ENCODE results near the gene CLIC5.
A peak's percentile ranks its signal among the peaks of the same experiment; 100 is the strongest.

The CLIC5 gene

DNA sequence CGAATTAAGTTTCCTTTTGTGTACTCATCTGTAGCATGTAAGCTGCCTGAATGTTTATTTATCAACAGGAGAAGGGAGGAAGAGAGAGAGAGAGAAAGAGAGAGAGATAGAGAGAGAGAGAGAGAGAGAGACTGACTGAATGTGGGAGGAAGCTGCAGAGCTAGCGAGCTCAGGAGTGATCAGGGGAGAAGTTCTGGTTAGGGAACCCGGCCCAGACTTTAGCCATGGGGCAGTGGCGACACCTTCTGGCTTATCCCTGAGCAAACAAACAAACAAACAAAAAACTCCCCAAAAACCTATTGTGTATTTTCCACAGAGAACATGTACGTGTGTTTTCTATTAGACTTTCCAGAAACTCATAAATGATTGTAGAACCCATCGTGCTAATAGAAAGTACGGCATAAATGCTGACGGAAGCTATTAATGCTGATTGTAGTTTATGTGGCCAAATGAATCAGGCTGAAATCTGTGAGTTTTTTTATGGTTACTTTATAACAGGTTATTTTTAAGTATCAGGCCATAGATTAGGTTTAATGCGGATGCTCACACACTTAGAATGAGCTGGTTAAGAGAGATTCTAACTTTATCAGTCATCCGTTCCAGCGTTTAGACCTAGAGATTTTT lies 92.8 kb downstream of the CLIC5 start:
- peak; percentile 77 for DNase-seq

DNA sequence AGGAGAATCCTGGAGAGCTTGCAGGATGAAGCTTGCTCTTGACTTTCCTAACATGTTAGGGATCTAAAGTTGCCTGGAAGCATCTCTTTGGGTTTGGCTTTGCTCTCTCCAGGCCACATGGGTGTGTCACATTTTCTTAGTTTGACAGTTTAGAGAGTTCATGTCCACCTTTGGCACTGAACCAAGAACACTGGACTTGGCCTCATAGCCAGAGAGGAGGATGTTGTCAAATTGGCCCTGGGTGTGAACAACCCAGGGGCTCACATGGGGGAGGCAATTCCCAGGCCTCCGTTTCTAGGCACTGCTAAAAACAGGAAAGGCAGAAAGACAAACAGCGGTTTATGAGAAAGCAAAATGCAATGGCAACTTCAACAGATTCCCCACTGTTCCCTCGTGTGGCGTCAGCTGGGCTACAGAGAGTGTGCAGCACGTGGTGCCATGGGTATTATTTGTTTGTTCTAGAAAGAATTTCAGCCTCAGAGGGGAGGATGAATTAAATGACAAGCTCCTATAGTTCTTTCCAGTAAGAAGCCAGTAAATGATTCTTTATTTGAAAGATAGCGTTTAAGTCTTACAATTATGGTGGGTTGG lies 93.9 kb downstream of the CLIC5 start:
- no peak for DNase-seq

DNA sequence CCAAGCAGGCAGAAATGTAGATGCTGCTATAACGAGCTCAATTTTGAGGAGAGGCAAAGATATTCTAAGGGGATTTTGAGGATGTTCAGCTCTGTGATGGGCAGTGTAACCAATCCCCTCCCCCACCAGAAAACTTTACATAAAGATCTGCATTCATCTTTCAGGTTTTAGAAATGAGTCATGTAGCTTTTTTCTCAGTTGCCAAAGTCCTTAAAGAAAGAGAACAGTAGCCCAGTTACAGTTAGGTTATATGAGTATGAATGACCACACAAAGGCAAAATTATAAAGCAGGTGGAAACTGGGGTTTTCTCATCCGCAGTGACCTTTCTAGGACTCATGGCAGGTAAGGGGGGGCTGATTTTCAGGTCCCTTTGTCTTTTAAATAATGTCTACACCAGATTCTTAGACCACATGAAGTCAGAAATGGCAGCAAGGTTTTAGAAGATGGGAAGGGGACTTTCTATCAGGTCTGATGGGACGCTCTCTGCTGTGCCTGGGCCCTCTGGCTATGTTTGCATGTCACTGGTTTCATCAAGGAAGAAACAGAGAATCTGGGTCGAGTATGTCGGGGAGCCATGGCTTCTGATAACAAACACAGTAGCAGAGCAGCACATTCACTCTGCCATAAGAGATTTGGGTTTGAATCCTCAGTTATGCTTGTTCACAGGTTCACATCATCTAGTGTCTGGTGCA lies 94.7 kb downstream of the CLIC5 start:
- no peak for DNase-seq

DNA sequence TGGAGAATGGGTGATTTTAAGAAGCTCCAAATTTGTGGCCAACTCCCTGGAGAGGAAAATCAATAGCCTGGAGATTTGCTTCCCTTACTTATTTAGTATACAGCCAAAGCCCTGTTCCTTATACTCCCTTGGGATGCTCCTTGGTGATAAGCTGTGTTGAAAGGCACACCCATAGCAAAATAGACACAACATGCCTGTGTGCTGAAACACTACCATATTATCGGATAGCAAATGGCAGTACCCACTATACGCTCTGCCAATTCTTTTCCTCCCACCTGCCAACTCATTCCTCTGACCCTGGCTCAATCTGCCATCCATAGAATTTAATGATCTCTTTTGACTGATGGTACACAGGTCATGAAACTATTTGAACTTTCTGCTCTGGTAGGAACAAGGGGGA lies 98.2 kb downstream of the CLIC5 start:
- no peak for DNase-seq

DNA sequence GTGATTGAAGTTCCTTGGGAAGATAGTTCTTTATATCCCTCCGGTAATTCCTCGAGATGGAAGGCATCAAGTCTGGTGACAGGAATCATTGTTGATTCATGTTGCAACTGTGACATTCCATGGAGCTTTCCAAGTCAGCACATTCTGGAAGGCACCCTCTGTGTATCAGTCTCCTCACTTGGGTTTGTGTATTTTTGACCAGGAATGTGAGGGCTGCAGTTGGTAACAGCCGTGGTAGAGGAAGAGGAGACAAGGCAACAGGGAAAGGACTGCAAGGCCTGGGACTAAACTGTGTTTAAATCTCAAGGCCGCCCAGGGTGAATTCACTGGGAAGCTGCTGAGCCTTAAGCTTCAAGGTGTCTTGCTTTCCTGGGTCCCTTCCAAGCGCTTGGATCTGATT lies 99.0 kb downstream of the CLIC5 start:
- DNase-seq, result no peak

DNA sequence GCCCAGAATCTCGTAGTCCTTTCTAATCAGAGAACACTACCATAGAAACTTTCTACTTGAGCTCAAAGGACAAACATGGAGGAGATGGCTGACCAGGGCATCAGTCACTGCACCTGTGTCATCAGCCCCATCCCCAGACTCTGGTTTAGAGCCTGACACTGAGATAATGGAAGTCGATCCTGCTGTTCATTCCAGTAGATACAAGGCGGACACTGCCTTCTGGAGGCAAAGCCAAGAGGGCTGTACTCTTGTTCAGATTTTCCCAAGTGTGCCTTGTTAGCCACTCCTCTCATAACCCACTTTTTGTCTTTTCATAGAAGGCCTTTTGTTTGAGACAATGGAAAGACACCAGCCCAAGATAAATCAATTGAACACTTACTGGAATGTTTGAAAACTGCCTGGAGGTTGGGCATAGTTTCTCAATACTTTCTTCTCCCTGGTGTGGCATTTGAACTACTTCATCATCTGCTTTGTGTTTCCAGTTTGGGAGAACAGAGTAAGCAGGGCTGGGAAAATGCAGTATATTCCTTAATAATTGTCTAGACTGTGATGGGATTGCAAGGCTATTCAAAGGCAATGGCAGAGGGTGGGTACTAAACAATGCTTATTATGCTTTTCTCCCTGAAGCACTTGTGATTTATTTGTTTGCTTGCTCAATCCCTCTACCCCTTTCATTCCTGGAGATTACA lies 99.7 kb downstream of the CLIC5 start:
- DNase-seq, result no peak

DNA sequence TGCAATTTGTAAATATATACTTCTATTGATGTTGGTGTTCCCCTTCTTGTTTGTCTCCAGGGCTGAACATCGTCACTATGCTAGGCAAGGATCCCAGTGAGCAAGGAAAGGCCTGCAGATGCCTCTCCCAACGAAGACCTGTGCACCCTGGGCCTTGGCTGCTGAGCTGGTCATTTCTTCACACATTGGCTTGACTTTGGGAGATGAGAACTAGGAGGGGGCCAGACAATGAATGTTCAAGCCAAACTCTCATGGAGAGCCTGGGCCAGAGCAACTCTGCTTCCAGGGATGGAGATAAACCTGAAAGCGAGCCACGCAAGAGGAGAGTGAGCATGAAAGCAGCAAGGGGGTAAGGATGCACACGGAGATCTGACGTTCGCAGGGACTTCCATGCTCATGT lies 104.0 kb downstream of the CLIC5 start:
- DNase-seq, result no peak

DNA sequence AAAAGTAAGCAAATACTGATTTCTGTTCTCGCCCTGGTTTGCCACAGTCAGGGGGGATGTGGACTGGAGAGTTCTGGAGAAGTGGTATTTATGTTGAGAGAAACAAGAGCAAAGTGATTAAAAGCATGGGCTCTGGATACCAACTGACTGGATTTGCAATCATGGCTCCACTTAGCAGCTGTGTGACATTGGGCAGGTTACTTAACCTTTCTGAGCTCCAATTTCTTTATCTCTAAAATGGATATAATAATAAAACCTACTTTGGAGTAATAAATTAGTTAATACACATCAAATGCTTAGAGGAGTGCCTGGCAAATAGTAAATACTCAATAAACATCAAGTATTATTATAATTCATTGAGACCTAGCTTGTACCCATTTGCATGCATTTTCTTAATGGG lies 111.7 kb downstream of the CLIC5 start:
- DNase-seq, result no peak

DNA sequence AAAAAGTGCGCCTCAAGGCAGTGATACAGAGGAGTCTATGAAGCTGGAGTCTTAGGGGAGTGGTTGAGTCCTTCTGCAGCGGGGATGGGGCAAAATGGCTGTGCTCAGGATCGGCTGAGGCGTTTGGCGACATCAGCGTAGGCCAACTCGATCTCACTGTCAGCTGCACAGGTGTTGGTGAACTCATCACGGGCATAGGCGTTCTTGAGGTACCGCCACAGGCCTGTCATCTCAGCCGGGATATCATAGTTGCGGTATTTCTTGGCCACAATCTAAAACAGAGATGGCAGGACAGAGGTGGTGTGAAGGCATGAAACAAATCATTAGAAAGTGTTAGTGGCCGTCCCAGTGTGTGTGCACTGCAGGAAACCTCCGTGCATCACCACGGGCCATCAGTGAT lies 112.7 kb downstream of the CLIC5 start:
- DNase-seq, result no peak

DNA sequence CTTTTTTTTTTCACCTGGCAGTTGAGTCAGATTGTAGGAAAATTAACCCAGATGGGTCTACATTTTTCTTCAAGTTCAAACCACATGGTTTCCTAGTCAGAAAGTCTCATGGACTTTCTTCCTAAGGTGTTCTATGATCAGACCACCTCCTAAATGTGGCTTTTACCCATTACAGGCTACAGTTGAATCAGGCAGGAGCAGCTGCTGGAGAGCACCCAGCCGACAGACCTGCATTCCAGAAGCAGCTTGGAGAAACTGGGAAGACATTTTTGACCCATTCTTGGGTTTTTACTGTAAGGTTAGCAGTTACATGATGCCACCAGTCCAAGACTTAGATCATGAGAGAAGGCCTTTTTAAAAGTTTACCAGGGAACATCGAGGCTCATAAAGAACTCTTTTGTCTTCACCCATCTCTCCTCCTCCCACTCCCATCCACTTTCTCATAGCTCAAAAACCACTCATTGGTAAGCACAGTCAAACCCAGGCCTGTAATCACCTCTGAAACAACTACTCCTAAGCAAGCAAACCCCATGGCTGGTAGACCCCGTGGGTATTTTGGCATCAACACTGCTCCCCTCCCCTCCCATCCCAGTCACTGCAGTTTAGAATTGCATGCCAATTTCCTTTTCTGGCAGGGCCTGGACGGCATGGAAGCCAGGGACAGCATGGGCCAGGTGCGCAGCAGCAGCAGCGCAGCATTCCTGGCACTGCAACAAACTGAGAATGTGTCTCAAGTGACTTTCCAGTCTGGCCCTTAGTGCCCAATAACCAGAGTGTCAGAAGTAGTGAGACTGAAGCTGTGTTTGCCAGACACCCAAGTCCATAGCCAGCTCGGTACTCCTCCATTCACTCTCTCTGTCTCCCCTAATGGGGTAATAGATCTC lies 113.7 kb downstream of the CLIC5 start:
- no peak for DNase-seq

DNA sequence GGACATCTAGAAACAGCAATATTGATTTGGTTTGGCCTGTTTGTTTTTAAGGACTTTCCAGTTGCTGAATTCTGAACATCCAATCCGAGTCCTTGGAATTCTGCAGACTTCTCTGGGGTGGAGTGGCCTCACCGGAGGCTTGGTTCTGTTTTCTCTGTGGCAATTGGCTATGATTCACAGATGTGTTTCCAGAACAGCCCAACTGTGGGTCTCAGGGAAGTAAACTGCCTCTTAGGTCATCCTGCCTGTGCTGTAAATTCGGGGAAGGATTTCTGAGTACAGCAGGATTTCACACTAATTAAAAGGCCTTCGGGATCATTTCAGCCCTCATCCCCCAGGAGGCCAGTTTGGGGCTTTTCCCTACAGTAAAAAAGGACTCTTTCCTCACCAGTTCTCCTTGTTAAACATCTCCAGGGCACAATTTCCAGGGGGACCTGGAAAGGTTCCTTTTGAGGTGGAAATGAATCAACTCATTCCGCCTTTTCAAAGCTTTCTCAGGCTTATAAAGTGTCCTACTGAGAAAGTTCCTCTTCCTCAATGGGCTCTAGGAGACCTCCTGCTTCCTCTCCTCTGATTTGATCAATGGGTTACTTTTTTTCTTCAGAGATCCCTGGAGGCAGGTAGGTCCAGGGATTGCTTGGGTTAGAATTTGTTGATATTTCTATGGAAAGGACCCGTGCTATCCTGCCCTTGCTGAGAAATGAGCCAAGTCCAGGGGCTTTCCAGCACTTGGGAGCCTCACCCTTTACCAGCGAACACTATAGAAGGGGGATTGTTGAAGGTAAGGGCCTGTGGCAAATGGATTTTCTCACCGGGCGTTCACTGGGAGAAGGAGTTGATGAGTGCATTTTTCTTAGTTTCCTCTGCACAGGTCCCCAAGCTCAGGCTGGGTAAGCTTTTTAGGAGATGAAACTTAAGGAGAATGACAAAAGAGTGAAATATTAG lies 114.6 kb downstream of the CLIC5 start:
- no peak for DNase-seq

DNA sequence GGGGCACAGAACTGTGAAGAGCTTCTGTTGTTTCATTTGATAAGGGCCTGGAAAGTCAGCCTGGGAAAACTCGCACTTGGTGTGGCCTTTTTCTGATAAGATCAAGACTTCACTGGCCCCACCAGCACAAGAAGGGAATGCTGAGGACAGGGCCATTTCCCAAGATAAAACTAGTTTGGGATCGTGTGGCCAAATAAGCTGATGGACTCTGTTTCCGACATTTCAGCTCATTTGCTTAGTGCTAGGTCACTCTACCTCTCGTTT lies 116.0 kb downstream of the CLIC5 start:
- DNase-seq, result no peak

DNA sequence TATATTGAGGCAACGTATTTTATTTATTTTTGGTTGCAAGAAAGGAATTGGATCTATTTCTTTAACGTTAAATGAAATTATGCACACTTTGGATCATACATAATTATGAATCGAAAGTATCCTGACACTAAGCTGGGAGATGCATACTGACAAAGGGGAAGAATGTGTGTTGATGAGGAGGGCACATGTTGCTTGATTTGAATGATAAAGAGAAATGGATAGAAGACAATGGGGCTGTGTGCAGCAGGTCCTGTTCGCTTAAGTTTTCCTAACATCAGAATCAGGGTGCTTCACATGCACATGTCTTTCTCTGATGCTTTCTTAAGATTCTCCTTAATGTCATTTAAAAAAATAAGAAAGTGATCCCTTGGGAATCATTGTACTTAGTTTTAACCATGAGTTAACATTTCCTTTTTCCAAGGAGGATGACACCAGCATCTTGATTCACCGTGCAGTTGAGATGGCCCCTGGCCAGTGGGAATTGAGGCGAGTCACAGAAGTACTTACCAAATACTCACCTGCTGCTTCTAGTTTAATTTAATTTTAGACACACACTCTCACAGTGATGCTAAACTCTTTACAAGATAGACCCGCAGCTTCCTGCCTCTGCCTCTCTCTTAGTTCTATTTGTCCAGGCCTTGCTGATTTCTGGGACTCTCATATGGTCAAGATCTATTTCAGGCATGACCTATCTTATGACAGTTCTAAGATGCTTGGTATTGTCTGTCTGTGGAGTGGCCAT lies 116.5 kb downstream of the CLIC5 start:
- no peak for DNase-seq

DNA sequence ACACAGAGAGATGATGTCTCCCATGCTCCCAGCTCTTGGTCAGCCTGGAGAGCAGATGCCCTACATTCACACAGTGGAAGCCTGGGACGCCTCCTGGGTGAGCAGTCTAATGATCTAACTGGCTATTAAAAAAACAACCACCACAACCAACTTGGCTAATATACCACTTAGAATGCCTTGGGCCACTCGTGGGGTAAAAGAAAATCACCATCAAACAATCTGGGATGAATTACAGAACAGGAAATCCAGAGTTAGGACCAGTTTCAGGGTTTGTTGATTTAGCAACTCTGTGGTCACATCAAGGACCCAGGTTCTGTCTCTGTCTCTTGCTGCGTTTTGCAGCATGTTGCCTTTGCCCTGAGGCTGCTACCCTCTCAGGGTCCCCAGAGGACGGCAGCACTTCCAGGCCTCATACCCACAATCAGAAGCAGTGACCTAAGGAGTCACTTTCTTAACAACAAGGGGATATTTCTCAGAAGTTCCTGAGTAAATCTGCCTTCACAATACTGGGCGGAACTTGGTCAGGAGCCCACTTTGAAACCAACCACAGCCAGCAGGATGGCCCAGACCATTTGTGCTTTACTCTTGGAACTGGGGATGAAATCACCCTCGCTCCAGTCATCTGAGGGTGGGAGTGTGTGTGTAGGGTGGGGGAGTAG lies 118.7 kb downstream of the CLIC5 start:
- DNase-seq, result no peak

DNA sequence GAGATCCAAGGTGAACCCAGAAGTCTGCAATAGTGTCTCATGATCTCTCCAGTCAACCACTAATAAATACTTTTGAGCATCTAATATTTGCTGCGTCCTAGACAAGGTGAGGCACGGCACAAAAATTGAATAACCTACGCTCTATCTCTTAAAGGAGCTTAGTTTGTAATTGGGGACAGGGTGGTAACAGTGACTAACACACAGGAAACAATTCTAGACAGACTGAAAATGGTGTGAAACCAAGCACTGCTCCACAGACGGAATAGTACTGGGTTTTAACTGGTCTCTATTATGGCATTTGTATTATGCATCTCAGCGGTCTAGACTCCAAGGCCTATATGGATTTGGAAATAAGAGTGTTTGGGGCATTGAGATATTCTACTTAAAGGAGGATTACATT lies 120.1 kb downstream of the CLIC5 start:
- DNase-seq, result no peak

DNA sequence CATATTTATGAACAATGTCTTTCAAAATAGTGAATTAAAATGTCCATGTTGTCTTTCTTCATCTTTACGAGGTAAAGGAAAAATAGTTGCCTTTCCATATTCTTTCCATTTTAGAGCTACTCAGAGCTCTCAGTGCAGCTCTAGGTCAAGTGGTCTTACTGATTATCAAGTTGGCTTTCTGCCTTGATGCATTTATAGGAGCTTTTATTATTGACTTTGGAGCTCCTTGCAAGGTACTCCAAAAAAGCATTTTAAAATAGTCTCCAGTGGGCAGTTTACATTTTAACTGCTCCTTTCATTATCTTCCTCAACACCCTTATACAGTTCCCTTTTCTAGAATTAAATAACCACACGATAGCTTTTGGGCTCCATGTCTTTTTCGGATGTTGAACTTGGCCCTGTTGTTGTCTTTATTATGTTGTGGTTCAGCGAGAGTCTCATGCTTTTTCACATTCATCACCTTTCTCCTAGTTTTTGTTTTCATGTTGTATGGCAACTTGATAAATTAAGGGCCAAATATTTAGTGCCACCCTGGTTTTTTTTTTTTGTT lies 122.9 kb downstream of the CLIC5 start:
- DNase-seq, result no peak

DNA sequence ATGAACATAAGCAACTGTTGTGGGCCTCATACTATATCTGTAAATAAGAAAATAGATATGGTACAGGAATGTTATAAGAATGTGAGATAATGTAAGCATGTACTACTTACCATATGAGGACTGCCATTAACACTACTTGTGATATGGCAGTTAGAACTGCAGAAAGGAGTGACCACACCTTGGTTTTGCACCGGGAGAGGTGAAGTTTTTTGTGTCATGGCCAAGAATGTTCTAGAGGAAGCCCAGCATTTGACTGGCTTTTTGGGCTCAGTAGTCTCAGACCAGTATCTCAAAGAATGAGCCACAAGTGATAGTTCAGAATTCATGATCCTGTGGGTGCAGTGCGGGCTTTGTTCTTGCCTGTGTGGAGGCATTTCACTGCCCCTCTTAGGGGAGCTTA lies 123.5 kb downstream of the CLIC5 start:
- no peak for DNase-seq

DNA sequence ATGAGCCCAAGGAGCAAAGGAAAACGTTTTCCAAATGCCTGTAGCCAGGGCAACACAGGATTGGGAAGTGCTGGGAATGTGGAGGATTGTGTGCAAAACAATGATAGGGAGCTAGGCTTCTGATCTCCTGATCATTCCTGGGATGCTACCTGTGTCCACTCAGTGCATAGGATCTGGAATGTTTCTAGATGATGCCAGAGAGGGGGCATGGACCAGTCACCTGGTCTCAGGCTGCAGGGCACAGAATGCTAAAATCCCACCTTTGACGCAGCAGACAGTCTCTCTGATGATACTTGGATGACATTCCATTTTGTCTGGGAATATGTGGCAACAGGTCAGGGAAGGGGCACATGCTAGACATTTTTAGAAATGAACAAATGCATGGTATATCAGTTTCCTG lies 128.9 kb downstream of the CLIC5 start:
- DNase-seq, result no peak

DNA sequence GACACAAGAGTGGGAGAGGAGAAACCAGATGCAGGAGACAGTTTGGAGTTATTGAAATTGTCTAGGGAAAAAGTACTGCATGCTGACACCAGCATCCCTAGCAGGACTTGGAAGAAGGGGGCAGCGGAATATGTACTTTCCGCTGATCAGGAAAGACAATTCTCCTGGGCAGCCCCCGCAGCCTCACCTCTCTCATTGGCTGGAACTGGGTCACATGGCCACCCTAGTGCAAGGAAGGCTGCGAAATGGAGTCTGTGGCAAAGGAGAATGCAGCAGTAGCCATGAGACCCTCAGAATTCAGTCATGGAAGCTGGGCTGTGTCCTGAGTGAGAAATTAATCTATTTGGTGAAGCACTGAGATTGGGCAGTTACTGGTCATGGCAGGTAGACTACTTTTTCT lies 131.3 kb downstream of the CLIC5 start:
- no peak for DNase-seq

DNA sequence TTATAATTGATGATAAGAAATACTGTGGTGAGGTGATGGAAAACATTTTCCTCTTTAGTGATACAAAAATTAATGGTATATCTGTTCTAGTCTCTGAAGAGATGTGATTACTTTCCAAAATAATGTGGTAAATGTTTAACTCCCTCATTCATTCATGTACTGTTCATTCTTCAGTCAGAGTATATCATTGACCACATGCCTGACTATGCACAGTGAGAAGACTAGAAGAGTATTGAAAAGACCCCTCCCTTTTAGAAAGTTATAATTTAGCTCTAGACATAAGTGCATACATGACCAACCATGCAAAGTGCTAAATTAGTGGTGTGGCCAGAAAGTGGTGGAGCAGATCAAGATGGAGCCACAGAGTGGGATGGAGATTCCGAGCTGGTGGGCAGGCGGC lies 133.0 kb downstream of the CLIC5 start:
- no peak for DNase-seq
